Stimulated activated CD4-positive, alpha-beta T cell treated with anti-CD3 and anti-CD28 coated beads, Interleukin-2, amount 100 ng/mL, for 48 hours (primary cell): ENCODE measurements around the gene DGCR6L.
A peak's percentile ranks its signal among the peaks of the same experiment; 100 is the strongest.
"Not testable (repeated sequence)": the region's sequence is repeated elsewhere in the genome, so short reads cannot be mapped to it uniquely, and the experiment has no call there.

Source experiments
- DNase-seq, 2 donors: peaks; one replicate each; pipeline ENCODE4 v3.0.0-alpha.2; 2020

Gene DGCR6L

DNA sequence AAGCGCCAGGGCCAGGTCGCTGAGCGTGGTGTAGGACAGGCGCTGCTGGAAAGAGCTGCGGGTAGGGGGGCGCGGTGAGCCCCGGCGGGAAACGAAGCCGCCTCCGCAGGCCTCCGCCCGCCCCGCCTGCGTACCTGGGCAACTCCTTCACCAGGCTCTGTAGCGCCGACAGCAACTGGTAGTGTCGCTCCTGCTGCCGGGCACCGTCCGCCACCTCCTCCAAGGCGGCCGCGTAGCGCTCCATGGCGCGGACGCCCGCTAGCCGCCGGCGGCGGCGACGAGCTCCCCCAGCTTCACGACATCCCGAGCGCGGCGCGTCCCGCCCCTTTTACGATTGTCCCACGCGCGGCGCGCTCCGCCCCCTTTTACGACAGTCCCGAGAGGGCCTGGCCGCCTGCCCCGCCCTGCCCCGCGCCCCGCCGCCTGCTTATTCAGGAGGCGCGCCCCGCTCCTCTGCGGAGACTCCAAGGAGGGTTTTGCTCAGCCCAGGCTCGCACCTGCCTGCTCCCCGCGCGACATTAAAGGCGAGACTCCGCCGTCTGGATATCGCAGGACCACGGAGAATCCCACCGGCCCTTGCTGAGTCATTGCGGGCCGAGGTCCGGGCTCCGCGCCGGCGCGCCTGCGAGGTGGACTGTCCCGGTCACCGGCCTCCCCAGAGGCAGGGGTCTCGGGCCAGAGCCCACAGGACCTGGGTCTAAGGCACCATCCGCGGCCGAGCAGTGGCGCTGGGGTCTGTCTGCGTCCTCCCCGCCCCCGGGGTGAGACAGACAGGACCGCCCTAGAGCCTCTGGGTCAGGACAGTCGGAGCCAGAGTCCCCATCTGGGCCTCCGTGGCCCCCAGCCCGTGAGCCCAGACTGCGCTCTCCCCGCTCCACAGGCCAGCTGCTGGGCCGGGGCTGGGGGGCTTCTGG is at the start of gene DGCR6L:
DGCR6L (minus strand) TSS at position 316 of the 914 bp plus-strand sequence; CDS start at position 244, 72 bp downstream.
- DNase-seq: peak; percentile 97

- DNase-seq: not testable (repeated sequence)
Measured at GRCh38 chr22:20368875-20369274, 49.0 kb upstream of the DGCR6L start.

DNA sequence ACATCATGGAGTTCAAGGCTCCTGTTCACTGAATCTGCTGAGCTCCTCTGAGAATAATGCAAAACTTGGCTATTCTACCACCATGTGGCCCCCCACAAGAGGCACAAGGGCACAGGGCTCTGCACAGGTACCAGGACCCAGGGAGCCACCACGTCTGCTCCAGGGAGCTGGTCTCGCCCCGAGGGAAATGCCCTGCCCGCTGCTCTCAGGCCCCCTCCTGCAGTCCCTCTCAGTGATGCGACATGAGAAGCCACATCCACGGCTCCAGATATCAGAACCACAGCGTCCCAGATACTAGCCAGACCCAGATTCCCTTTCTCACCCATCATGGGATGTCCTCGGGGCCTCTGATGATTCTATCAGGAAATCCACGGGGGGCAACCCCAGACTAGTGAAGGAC is 47.0 kb upstream of the DGCR6L start:
- not testable (repeated sequence) for DNase-seq

GRCh38 chr22:20364335-20365260 is 44.7 kb upstream of the DGCR6L start:
- DNase-seq: not testable (repeated sequence)

DNA sequence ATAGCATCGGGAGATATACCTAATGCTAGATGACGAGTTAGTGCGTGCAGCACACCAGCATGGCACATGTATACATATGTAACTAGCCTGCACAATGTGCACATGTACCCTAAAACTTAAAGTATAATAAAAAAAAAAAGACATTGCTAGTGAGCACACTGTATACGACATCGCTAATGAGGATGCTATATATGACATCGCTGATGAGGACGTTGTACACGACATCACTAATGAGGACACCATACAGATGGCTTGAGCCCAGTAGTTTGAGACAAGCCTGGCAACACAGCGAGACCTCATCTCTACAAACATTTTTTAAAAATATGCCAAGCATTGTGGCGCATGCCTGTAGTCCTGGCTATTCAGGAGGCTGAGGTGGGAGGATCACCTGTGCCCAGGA is 42.5 kb upstream of the DGCR6L start:
- DNase-seq: not testable (repeated sequence)

GRCh38 chr22:20361752-20362229 is 41.9 kb upstream of the DGCR6L start:
- not testable (repeated sequence) for DNase-seq

DNA sequence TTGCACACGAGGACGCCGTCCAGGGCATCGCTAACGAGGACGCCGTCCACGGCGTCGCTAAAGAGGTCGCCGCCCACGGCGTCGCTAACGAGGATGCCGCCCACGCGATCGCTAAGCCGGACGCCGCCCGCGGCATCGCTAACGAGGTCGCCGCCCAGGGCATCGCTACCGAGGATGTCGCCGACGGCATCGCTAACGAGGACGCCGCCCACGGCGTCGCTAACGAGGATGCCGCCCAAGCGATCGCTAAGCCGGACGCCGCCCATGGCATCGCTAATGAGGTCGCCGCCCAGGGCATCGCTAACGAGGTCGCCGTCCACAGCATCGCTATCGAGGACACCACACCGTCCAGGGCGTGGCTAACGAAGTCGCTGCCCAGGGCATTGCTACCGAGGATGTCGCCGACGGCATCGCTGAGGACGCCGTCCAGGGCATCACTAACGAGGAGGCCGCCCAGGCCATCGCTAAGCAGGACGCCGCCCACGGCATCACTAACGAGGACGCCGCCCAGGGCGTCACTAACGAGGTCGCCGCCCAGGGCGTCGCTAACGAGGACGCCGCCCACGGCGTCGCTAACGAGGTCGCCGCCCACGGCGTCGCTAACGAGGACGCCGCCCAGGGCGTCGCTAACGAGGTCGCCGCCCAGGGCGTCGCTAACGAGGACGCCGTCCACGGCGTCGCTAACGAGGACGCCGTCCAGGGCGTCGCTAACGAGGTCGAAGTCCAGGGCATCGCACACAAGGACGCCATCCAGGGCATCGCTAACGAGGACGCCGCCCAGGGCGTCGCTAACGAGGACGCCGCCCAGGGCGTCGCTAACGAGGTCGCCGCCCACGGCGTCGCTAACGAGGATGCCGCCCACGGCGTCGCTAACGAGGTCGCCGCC is 41.2 kb upstream of the DGCR6L start:
- not testable (repeated sequence) for DNase-seq

DNA sequence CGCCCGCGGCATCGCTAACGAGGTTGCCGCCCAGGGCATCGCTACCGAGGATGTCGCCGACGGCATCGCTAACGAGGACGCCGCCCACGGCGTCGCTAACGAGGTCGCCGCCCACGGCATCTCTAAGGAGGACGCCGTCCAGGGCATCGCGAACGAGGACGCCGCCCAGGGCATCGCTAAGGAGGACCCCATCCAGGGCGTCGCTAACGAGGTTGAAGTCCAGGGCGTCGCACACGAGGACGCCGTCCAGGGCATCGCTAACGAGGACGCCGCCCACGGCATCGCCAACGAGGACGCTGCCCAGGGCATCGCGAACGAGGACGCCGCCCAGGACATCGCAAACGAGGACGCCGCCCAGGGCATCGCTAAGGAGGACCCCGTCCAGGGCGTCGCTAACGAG is 40.4 kb upstream of the DGCR6L start:
- DNase-seq: not testable (repeated sequence)

DNA sequence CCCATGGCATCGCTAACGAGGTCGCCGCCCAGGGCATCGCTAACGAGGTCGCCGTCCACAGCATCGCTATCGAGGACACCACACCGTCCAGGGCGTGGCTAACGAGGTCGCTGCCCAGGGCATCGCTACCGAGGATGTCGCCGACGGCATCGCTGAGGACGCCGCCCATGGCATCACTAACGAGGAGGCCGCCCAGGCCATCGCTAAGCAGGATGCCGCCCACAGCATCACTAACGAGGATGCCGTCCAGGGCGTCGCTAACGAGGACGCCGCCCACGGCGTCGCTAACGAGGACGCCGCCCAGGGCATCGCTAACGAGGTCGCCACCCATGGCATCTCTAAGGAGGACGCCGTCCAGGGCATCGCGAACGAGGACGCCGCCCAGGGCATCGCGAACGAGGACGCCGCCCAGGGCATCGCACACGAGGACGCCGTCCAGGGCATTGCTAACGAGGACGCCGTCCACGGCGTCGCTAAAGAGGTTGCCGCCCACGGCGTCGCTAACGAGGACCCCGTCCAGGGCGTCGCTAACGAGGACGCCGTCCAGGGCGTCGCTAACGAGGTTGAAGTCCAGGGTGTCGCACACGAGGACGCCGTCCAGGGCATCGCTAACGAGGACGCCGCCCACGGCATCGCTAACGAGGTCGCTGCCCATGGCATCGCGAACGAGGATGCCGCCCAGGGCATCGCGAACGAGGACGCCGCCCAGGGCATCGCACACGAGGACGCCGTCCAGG is 38.8 kb upstream of the DGCR6L start:
- DNase-seq: not testable (repeated sequence)

GRCh38 chr22:20357967-20358366 is 38.1 kb upstream of the DGCR6L start:
- not testable (repeated sequence) for DNase-seq

DNA sequence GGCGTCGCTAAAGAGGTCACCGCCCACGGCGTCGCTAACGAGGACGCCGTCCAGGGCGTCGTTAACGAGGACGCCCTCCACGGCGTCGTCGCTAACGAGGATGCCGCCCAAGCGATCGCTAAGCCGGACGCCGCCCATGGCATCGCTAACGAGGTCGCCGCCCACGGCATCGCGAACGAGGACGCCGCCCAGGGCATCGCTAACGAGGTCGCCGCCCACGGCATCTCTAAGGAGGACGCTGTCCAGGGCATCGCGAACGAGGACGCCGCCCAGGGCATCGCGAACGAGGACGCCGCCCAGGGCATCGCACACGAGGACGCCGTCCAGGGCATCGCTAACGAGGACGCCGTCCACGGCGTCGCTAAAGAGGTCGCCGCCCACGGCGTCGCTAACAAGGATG is 37.0 kb upstream of the DGCR6L start:
- not testable (repeated sequence) for DNase-seq

DNA sequence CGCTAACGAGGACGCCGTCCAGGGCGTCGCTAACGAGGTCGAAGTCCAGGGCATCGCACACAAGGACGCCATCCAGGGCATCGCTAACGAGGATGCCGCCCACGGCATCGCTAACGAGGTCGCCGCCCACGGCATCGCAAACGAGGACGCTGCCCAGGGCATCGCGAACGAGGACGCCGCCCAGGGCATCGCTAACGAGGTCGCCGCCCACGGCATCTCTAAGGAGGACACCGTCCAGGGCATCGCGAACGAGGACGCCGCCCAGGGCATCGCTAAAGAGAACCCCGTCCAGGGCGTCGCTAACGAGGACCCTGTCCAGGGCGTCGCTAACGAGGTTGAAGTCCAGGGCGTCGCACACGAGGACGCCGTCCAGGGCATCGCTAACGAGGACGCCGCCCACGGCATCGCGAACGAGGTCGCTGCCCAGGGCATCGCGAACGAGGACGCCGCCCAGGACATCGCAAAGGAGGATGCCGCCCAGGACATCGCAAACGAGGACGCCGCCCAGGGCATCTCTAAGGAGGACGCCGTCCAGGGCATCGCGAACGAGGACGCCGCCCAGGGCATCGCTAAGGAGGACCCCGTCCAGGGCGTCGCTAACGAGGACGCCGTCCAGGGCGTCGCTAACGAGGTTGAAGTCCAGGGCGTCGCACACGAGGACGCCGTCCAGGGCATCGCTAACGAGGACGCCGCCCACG is 36.2 kb upstream of the DGCR6L start:
- not testable (repeated sequence) for DNase-seq

DNA sequence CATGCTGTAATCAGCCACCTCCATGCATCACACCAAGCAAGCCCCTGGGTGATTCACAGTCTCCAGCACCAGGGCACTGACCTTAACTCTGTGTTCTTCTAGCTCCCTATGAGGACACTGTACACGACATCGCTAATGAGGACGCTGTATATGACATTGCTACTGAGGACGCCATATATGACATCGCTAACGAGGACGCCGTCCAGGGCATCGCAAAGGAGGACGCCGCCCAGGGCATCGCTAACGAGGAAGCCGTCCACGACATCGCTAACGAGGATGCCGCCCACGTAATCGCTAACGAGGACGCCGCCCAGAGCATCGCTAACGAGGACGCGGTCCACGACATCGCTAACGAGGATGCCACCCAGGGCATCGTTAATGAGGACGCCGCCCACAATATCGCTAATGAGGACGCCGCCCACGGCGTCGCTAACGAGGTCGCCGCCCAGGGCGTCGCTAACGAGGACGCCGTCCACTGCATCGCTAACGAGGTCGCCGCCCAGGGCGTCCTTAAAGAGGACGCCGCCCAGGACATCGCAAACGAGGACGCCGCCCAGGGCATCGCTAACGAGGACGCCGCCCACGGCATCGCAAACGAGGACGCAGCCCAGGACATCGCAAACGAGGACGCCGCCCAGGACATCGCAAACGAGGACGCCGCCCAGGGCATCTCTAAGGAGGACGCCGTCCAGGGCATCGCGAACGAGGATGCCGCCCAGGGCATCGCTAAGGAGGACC is 34.5 kb upstream of the DGCR6L start:
- no peak for DNase-seq

GRCh38 chr22:20352536-20352935 is 32.7 kb upstream of the DGCR6L start:
- not testable (repeated sequence) for DNase-seq

DNA sequence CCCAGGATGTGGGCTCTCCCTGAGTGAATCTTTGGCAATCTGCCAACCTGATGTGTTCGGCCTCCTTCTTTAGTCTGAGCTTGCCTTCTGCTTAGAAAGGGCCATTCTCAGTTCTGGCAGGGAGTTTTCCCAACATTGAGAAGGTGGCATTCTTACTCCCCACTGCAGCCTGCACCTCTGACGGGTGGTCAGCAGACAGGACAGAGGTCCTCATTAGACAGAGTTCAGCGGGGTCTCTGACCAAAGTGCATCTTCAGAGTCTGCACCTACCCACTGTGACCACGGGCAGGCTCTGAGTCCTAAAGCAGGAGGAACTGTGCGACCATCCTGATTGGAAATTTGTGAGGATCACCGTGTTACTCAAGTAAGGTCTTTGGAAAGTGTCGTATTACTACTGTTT is 26.7 kb upstream of the DGCR6L start:
- not testable (repeated sequence) for DNase-seq

DNA sequence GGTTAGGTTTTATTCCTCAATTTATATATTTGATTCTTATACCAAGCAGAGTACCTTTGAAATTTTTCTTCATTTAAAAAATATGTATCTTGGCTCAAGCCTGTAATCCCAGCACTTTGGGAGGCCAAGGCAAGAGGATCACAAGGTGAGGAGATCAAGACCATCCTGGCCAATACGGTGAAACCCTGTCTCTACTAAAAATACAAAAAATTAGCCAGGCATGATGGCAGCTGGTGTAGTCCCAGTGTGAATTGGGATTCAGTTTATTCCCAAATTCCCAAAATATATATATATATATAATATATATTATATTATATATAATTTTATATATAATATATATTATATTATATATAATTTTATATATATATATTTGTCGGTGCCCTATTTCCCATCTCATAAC is 18.4 kb upstream of the DGCR6L start:
- not testable (repeated sequence) for DNase-seq

- DNase-seq: not testable (repeated sequence)
Measured at GRCh38 chr22:20337807-20338206, 17.9 kb upstream of the DGCR6L start.

DNA sequence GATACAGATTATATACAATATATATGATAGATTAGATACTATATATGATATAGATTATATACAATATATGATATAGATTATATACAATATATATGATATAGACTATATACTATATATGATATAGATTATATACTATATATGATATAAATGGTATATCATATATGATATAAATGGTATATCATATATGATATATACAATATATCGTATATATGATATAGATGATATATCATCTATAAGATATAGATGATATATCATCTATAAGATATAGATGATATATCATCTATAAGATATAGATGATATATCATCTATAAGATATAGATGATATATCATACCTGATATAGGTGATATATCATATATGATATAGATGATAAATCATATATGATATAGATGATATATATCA is 16.7 kb upstream of the DGCR6L start:
- DNase-seq: not testable (repeated sequence)

- not testable (repeated sequence) for DNase-seq
Measured at GRCh38 chr22:20328569-20328930, 8.7 kb upstream of the DGCR6L start.

DNA sequence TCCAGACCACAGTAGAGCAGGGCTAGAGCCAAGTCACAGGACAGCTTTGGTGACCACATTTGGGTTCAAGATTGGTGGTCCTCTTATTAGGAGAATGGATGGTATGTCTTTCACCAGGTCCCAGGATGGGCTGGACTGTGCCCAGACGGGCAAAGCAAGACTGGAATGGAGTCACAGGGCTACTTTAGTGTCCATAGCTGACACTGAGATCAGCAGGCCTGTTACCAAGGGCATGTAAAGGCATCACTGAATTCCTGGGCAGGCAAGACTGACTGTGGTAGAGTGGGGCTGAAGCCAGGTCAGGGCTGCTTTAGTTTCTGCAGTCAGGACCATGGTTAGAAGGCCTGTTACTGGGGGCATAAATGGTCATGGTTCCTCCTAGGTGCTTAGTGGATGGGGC is 6.1 kb upstream of the DGCR6L start:
- not testable (repeated sequence) for DNase-seq
